ENCODE measurements around the gene UBE2O.

The UBE2O gene

GRCh38 chr17:76469076-76469990, 16.4 kb upstream of the UBE2O start:
- Histone ChIP-seq H3K9me2 (replicated peaks; ENCODE audit: insufficient read depth, low read length) (no peaks in the 10 kb centered on the region), H3K27me3 (replicated peaks; ENCODE audit: insufficient read depth, low read length) (no peaks in the 10 kb centered on the region), H2AFZ (ENCODE audit: low read length) (no peak overlapping the region), H3K4me2 (ENCODE audit: low read depth, low read length) (no peak overlapping the region), H3K9ac (ENCODE audit: low read length) (no peak overlapping the region), H3K9me3 (replicated peaks; ENCODE audit: insufficient read depth, low read length) (no peaks in the 10 kb centered on the region), H4K20me1 (ENCODE audit: insufficient read depth, low read length) (no peaks in the 10 kb centered on the region), H3K27ac (ENCODE audit: low read length) (no peak overlapping the region), H3F3A (ENCODE audit: insufficient read depth, low read length) (no peaks in the 10 kb centered on the region), H3K79me2 (ENCODE audit: low read length) (no peaks in the 10 kb centered on the region), H3K36me3 (replicated peaks; ENCODE audit: insufficient read depth, low read length) (peaks cover 5% of the 10 kb centered on the region; the same call in 1 of the 2 replicates), H3K4me3 (ENCODE audit: low read length) (no peak overlapping the region), H3K4me1 (ENCODE audit: low read length) (peaks cover 11% of the 10 kb centered on the region; the same call in 1 of the 2 replicates)
- no peak for DNase-seq
- no peak for TF ChIP-seq EZH2 (optimal IDR thresholded peaks at IDR 0.05; ENCODE audit: low read depth, low read length)
- TF ChIP-seq EZH2phosphoT487 (IDR thresholded peaks at IDR 0.05; ENCODE audit: low read length), result no peak
- no peak for TF ChIP-seq CTCF (IDR thresholded peaks at IDR 0.05; ENCODE audit: low read length)

- Histone ChIP-seq H3K4me1 (ENCODE audit: low read length) (peaks cover 11% of the 10 kb centered on the region; the same call in 1 of the 2 replicates), H3K27me3 (replicated peaks; ENCODE audit: insufficient read depth, low read length) (no peaks in the 10 kb centered on the region), H2AFZ (ENCODE audit: low read length) (no peak overlapping the region), H3K4me3 (ENCODE audit: low read length) (no peak overlapping the region), H3K9me3 (replicated peaks; ENCODE audit: insufficient read depth, low read length) (no peaks in the 10 kb centered on the region), H4K20me1 (ENCODE audit: insufficient read depth, low read length) (no peaks in the 10 kb centered on the region), H3F3A (ENCODE audit: insufficient read depth, low read length) (no peaks in the 10 kb centered on the region), H3K9ac (ENCODE audit: low read length) (no peak overlapping the region), H3K79me2 (ENCODE audit: low read length) (no peaks in the 10 kb centered on the region), H3K27ac (ENCODE audit: low read length) (no peak overlapping the region), H3K9me2 (replicated peaks; ENCODE audit: insufficient read depth, low read length) (no peaks in the 10 kb centered on the region), H3K36me3 (replicated peaks; ENCODE audit: insufficient read depth, low read length) (peaks cover 5% of the 10 kb centered on the region; the same call in 1 of the 2 replicates), H3K4me2 (ENCODE audit: low read depth, low read length) (no peak overlapping the region)
- TF ChIP-seq EZH2phosphoT487 (IDR thresholded peaks at IDR 0.05; ENCODE audit: low read length) (no peak), EZH2 (optimal IDR thresholded peaks at IDR 0.05; ENCODE audit: low read depth, low read length) (no peak), CTCF (IDR thresholded peaks at IDR 0.05; ENCODE audit: low read length) (no peak)
- DNase-seq, result no peak
Observed at GRCh38 chr17:76468634-76469010, 15.7 kb upstream of the UBE2O start.

GRCh38 chr17:76467809-76468633, 15.1 kb upstream of the UBE2O start:
- Histone ChIP-seq H3K4me1 (ENCODE audit: low read length) (peaks cover 11% of the 10 kb centered on the region; the same call in 1 of the 2 replicates), H2AFZ (ENCODE audit: low read length) (no peak overlapping the region), H3K27ac (ENCODE audit: low read length) (no peak overlapping the region), H4K20me1 (ENCODE audit: insufficient read depth, low read length) (no peaks in the 10 kb centered on the region), H3K9ac (ENCODE audit: low read length) (no peak overlapping the region), H3K79me2 (ENCODE audit: low read length) (no peaks in the 10 kb centered on the region), H3K36me3 (replicated peaks; ENCODE audit: insufficient read depth, low read length) (peaks cover 5% of the 10 kb centered on the region; the same call in 1 of the 2 replicates), H3F3A (ENCODE audit: insufficient read depth, low read length) (no peaks in the 10 kb centered on the region), H3K27me3 (replicated peaks; ENCODE audit: insufficient read depth, low read length) (no peaks in the 10 kb centered on the region), H3K4me3 (ENCODE audit: low read length) (no peak overlapping the region), H3K9me3 (replicated peaks; ENCODE audit: insufficient read depth, low read length) (no peaks in the 10 kb centered on the region), H3K9me2 (replicated peaks; ENCODE audit: insufficient read depth, low read length) (no peaks in the 10 kb centered on the region), H3K4me2 (ENCODE audit: low read depth, low read length) (no peak overlapping the region)
- DNase-seq, result no peak
- no peak for TF ChIP-seq CTCF (IDR thresholded peaks at IDR 0.05; ENCODE audit: low read length)
- TF ChIP-seq EZH2 (optimal IDR thresholded peaks at IDR 0.05; ENCODE audit: low read depth, low read length), result no peak
- no peak for TF ChIP-seq EZH2phosphoT487 (IDR thresholded peaks at IDR 0.05; ENCODE audit: low read length)

All from MM.1S (cell line).